NCI-H2107 treated with DMSO at 0.1 percent for 48 hours (cell line): Measurements from ENCODE around the gene STARD13.

ENCODE experiments used
- DNase-seq: peaks from one replicate; lab custom pipeline; 2025; ENCODE audit not compliant: unreplicated experiment; lab: John Stamatoyannopoulos, UW

The STARD13 gene

DNA sequence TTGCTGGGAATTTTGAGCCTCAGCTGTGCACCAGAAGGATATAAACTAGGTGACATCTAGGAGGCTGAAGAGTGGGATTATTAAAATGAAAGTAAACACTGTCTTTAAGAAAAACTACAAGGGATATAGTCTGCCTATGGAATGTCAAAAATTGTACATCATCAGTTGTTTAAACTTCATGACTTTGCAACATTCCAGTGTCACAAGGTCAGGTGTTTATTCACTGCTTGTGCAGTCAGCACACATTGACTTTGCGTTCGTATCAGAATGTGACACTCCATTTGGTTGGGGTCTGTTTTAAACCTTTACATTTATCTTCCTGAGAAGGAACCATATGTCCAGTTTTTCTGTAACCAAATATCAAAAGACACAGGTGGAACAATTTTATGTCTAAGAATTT lies 183.7 kb downstream of the STARD13 start:
- no peak for DNase-seq

DNA sequence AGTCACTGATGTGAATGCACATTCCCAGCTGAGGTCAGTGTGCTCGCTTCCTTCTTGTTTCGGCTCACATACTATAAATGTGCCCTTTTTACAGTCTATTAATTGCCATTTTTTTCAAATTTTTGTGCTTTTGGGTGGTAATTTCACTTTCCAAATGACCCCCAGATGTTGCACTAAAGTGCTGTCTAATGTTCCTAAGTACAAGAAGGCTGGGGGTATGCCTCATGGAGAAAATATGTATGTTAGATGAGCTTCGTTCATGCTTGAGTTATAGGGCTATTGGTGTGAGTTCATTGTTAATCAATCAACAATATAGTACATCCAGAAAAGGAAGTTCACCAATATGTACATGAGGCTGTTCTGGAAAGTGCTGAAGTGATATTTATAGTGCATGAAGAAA lies 184.7 kb downstream of the STARD13 start:
- DNase-seq: no peak

DNA sequence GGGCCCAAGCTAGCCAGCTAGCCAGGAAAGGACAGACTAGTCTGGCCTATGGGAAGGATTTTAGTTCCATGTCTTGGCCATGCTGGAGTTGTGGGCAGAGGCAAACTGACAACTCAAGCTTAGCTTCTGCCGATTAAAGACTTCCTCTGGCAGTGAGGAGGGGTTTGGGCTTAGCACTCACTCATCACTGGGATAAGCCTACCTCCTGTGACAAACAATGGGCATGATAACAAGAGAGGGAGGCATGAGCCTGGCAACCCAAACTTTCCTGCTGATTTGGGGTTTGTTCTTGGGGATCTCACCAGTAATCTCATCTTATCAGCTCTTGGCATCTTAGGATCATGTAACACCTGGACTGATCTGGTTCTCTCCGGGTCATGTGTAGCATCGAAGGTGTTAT lies 185.7 kb downstream of the STARD13 start:
- no peak for DNase-seq

DNA sequence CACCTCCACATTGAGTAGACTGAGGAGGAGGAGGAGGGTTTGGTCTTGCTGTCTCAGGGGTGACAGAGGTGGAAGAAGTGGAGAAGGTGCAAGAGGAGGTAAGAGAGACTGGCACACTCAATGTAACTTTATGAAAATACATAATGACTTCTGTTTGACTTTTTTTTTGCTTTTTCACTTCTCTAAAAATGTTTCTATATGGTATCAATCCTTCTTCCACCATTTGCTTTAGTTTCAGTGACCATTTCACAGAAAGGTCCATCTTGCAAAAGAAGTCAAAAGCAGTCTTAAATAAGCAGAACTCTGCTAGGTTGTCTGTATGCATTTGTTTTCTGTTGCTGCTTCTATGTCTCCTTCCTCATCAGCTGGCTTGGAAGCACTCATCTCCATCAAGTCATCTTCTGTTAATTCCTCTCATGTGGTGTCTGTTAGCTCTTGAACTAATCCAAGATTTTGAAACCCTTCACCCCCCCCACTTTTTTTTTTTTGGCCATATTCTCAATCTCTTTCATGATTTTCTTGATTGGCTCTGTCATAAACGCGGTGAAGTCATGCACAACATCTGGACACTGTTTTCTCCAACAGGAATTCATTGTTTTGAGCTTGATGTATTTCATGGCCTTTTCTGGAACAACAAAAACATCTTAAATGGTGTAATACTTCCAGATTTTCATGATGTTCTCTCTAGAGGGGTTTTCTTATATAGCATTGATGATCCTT lies 188.5 kb downstream of the STARD13 start:
- DNase-seq: no peak

DNA sequence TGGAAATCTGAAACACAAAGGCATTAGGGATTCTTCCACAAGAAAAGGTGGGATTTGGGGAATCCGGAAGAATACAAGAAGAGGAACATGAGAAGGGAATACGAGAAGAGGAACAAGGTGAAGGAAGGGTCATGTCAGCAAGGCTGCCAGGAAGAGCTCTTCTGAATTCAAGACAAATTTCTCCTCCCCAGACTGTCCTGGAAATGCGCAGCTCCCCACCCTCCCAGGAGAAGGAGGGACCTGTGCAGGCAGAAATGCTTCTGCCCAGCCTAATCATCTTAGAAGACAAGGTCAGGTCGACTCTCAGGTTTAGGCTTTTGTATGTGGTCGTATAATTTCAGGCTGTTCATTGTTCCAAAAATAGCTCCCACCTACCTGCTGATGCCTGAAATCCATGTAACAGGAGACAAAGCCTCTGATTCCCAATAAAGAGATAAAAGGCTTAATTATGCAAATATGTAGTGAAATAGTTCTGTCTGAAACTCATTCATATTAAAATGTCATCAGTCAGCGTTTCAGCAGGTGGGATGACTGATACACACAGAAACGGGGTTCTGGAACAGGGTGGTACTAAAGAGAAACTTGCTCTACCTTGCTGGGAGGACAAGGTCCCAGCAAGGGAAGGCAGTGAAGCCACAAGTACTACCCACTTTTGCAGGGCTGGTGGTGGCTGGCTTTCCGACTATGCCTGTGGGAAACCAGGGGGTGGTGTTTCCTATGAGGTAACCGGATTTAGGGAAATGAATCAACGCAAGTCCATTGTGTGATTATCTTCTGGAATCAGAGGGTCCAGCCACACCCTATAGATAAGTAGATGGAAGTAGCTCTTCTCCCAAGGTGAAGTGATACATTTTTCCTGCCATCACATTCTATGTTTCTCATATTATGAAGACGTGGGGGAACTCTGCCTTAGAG lies 193.2 kb downstream of the STARD13 start:
- DNase-seq: no peak

DNA sequence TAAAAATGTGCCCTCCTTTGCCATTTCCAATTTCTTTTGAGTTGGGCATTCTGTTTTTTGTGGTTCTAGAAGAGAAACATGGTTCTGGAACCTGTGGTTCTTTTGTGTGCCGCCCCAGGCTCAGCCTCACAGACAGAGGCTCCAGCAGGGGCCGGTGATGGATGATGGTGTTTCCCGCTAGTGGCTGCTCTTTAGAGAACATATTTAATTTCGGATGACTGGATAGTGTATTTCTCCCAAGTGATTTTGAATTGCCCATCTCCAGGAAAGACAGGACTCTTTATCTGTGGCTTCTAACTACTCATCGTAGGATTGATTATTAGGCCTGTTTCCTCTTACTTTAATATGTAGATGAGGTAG lies 194.2 kb downstream of the STARD13 start:
- no peak for DNase-seq

DNA sequence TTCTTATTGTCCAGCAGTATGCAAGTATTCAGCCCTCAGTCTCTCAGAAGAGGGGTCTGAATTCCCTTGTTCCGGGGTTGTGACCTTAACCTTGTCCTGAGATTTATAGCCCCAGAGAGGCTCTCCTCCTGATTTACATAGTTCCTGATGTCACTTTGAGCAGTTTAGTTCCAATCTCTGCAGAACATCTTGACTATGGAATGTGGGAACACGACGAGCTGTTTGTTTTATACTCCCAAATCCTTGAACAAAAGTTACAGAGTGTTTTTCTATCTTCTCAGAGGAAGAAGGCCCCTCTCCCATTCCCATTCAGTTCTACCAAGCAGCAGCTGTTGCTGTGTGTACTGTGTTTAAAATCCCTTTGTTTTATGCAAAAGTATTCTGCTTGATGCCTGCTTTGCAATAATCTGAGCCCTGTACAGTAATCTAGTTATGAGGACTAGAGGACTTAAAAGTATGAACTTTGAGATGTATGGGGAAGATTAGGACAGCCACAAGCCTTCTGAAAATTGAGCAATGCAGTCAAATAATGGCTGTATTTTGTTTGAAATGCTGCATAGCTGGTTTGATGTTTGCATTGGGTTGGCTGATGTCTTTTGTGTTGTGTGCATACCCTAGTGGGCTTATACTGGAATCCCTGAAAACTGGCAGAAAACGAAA lies 194.7 kb downstream of the STARD13 start:
- DNase-seq: no peak

DNA sequence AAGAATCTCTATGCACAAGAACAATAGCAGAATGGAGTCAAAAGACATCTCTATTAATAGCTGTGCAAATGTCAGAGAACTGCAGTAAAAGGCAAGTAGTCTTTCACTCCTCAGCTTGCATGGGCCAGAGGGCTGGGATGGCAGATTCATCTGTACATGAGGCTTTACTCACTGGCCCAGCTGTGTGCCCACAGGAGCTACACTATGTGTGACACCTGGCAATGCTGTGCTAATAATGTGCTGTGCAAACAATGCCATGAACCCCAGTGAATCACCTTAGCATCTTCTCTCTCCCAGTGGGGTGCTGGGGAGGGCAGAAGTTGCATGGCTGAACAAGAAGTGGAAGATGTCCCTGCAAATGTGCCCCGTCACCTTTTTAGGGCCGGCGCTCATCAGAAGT lies 196.2 kb downstream of the STARD13 start:
- DNase-seq: no peak

DNA sequence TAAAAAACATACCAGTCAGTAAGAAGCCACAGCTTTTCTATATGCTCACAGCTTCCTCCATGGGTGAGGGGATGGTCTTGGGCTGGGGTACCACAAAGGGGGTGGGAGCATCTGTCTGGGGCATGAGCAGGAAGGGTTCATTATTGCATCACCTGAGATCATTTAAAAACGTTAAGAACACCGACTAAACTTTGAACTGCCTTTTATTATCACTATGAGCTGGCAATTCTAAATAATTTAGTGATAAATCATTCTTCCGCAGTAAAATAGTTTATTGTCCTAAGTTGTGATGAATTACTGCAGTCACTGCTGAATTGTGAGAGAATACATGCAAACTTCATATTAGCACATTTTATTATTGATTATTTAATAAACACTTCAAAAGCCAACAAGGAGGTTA lies 197.8 kb downstream of the STARD13 start:
- DNase-seq: no peak

DNA sequence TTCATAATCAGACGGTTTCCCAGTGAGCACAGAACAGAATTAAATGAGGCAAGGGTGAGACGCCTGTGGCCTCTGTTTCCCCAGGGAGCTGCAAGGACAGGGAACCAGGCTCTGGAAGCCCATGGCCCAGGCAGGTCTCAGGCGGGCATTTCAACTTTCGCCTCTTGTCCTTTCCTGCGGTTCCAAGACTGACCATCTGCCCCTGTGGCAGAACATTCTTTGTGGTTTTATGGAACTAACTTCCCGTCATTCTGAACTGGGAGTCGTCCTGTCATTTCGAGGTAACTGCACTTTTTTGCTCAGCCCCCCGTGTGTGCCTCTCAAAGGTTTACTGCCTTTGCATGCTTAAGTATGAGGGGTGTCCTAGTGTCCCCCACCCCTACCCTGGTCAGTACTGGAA lies 198.5 kb downstream of the STARD13 start:
- no peak for DNase-seq

DNA sequence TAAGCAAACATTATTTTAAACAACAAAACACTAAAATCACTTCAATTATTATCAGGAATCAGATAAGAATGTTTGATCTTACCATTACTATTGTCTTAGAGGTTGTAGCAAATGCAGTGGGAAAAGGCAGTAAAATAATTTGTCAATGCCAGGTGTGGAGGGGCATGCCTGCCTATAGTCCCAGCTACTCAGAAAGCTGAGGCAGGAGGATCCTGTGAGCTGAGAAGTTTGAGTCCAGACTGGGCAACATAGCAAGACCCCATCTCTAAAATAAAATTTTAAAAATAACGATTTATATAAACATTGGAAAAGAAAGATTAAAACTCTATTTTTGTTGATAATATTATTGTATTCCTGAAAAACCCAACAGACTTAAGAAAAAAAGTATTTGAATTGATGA lies 202.5 kb downstream of the STARD13 start:
- DNase-seq: no peak

DNA sequence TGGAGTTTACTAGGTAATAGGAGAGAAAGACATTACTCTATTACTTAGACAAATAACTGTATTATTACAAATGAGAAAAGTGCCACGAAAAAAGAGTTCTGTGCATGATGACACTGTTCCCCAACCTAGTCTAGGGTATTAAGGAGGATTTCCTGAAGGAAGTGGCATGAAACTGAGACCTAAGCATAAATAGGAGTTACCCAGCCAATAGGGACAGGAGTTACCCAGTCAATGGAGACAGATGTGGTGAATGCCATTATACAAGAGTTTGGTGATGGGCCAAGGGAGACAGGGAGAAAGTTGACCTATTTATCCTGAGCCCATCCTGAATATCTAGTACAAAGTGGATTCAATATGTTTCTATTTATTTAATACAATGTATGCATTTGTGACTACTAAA lies 203.9 kb downstream of the STARD13 start:
- no peak for DNase-seq

DNA sequence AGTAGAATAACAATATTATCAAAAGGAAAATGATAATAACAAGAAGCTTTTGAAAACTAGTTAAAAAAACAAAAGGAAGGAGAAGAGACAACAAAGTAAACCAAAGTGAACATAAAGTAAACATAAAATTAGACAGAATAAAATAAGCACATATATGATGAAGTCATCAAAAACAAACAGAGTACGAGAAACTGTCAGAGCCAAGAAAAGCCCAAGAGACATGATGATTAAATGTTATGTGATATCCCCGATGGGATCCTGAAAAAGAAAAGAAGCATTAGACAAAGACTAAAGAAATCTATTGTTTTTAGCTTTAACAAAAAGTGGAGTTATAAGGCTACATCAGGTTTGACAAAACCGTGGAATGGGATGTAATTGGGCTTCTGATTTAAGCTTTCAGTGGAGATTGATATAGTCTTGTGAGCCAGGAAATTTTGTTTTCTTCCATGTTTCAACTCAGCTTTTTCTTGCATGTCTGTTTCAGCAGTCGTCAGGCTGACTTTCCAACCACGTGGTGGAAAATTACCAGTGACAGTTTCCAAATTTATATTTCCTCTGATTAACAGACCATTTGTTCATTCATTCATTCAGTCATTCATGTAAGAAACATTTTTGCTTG lies 204.5 kb downstream of the STARD13 start:
- peak; percentile 5 for DNase-seq

DNA sequence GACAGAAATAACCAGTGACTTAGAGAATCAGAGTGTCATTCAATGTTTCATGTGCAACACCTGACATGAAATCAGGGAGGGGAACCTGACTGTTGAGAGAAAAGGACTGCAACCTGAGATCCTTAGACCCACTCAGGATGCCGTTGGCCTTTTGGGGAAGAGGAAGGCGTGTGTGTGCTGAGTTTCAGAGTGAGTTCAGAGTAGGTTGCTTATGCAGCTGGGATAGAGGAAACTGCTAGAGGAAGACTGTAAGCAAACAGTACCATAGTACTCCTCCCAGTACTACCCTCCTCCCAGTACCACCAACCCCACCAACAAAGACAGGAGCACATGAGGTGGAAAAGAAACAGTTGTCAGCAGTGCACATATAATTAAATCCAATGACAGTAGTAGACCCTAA lies 205.6 kb downstream of the STARD13 start:
- DNase-seq: peak; percentile 62

DNA sequence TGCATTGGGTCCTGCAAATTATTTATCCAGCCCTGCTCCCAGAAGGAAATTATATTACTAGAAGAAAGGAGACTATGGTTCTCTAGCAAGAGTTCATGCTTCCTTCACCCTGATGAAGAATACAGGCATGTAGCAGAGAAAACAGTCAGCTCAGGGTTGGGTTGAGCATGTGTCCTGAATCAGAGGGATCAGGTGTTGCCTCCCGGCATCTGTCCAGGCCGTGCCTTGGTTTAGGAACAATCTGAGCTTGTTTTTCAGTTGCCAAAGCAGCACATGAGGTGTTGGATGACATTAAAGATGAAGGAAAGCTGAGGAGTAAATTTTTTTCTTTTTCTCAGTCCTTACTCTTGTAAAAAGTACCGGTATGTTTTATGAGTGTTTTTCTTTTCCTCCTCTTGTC lies 207.3 kb downstream of the STARD13 start:
- DNase-seq: no peak

DNA sequence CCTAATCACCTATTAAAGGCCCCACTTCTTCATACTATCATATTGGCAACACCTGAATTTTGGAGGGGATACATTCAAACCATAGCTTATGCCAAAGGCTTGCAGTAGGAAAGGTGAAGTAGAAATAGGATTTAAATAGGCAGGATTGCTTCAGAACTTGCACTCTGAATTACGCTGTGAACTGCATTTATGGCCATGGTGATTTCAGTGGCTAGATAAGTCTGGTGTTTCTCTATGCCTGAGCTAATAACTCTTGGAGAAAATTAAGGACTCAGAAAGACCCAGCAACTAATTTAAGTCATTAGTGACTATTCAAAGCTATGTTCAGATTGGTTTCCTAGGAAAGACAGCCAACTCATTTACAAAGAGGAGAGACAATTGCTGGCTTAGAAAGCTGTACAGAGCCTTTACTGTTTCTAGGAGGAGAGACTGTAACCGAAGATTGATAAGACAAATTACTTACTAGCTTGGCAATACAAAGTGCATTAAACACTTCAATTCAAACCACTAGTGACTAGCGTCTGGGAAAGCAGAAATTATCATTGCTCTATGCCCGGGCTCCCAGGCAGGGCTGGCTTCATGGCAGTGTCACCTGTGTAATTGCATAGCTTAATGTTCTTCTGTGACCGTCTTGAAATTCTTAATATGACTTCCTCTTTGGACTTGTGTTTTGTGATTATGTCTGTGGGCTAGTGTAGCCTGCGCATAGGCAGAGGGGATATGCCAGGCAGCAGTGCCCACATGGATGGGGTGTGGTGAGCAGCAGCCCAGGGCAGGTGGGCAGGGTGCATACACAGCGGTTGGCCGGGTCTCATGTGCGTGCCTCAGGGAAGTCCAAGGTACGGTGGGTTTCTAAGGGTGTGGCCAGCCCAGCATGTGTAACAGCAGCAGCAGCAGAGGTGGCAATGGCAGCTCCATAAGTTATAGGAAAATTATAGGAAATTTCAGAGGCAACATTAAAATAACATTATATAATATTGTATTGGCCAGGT lies 209.3 kb downstream of the STARD13 start:
- DNase-seq: no peak

DNA sequence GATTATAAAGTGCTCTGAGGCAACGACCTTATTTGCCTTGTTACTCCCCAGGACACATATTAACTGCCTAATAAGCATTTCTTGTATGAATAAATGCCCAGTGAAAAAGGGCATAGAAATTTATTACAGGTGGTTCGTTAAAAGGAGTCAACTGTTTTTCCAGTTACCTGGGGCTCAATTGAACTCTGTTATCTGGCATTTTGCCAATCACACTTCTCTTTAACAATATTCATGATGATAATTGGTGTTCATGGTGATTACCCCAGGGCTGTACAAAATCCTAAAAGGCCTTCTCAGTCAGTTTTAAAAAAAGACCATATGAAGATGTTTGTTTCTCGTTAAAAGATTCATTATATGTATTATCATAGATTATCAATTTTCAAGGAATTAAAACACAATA lies 212.2 kb downstream of the STARD13 start:
- DNase-seq: no peak

DNA sequence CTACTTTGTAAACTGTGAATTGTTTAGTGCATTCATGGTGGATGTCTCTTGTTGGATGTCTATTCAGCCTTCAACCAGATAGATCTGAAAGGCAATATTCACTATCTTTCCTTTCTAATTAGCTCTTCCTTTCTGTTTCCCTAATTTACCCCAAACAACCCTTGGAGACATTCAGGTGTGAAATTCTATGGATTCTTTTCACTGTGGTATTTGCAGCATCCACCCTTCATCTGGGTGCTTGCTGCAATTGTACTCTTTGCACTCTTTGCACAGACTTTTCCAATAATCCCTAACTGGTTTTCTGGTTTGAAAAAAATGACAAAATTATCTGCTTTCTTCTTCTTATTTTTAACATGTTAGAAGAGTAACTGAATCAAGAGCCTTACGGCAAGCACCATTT lies 212.8 kb downstream of the STARD13 start:
- no peak for DNase-seq

DNA sequence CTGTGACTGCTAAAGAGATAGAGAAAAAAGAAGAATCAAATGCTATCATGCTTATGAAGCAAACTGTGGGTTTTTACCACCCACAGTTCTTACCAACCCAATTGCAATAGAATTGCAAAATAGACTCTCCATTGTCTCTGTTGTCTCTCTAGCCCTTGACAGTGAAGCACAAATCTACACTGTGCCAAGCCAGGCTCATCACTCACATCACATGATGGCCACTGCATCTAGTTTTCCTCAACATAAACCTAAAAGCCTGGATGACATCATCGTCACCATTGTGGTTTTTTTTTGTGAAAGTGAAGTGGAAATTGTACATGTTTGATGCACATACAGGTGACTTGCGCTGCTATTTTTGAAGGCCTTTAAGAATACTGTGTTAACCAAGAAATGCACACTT lies 213.3 kb downstream of the STARD13 start:
- no peak for DNase-seq

DNA sequence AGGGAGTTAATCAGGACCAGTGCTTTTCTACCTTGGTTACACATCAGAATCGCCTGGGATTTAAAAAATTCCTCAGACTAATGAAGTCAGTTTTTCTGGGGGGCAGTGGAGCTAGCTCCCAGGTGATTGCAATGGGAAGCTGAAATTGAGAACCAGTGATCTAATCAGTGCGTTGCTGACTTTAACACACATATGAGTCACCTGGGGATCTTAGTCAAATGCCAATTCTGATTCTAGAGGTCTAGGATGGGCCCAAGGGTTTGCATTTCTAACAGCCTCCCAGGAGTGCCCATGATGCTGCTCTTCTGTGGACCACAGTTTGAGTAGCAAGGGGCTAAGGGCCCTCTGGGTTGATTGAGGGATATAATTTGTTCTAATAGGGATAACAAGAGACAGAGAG lies 214.8 kb downstream of the STARD13 start:
- no peak for DNase-seq
